Neural crest cell (in vitro differentiated cells): ENCODE measurements around the gene NRDE2. TPM values are rescaled to one million over a fixed set of nuclear protein-coding genes. Genes with fewer than 3 reads are reported as not detected.

Experiments
- DNase-seq: peaks from one replicate; pipeline ENCODE4 v3.0.0; 2021; ENCODE audit warnings: low read depth, mixed read lengths, low spot score
- H3K27ac Mint-ChIP-seq: one replicate; pipeline ENCODE4 v1.8.0; 2021; ENCODE audit warnings: mild to moderate bottlenecking, mixed read lengths; ENCODE audit not compliant: unreplicated experiment
- H3K27me3 Mint-ChIP-seq: 2 replicates; pipeline ENCODE4 v1.8.0; 2021; ENCODE audit warnings: low read depth, mild to moderate bottlenecking, mixed read lengths
- H3K36me3 Mint-ChIP-seq: 2 replicates; pipeline ENCODE4 v1.8.0; 2021; ENCODE audit warnings: low read depth, mild to moderate bottlenecking, mixed read lengths
- H3K4me1 Mint-ChIP-seq: 2 replicates; pipeline ENCODE4 v1.8.0; 2021; ENCODE audit warnings: mixed read lengths
- H3K4me3 Mint-ChIP-seq: one replicate; pipeline ENCODE4 v1.8.0; 2021; ENCODE audit warnings: mild to moderate bottlenecking, mixed read lengths
- H3K9me3 Mint-ChIP-seq: 2 replicates; pipeline ENCODE4 v1.8.0; 2021; ENCODE audit warnings: mixed read lengths
- CTCF ChIP-seq: fragments of 200-600 bp; sonication (generic); conservative IDR thresholded peaks from 2 replicates; pipeline ENCODE4 v1.5.0; 2021; ENCODE audit warnings: antibody characterized with exemption, mild to moderate bottlenecking
- total RNA-seq: library from RNA; stranded (reverse); gene quantifications from 2 replicates; pipeline ENCODE4 v1.2.1, GENCODE V29; 2021

The NRDE2 gene
- total RNA-seq, 1 donor from 2014 or later, result 24.5 TPM

DNA sequence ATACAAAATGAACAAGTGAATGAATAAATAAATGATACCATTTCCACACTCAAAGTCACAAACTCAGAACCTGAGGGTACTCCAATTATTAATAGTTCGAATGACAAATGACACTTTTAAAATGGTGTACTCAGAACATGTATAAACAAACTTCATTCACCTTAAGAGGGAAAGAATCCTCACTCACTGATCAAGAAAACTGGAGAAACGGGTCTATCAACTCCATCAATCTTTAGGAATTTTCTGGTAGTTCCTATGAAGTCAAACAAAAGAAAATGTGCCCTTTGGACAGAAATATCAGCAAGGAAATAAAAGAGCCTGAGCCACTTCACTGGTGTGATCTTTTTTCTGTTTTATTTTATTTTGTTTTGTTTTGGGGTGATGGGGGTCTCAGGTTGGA is 5.2 kb upstream of the NRDE2 start:
- Mint-ChIP-seq H3K4me3 (no peak overlapping the region), H3K27ac (no peak overlapping the region), H3K9me3 (no peaks in the 10 kb centered on the region), H3K27me3 (peaks cover 86% of the 10 kb centered on the region), H3K36me3 (no peaks in the 10 kb centered on the region), H3K4me1 (peaks cover under 1% of the 10 kb centered on the region)
- no peak for TF ChIP-seq CTCF
- no peak for DNase-seq

DNA sequence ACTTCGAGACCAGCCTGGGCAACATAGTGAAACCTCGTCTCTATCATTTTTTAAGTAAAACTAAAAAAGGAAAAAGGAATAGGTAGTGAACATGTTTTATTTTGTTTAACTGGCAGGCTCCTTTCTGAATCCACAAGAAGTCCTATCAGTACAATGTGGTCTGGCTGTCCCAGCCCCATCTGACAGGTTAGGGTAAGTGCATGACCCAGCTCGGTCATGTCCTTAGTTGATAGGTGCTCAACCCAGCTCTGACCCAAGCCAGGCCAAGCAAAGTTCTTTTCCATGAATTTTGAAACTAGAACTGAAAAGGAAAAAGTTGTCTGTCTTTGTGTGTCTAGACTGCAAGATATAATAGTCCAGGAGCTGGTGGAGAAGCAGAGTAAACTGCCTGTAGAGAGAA is 4.7 kb upstream of the NRDE2 start:
- H3K27me3 Mint-ChIP-seq, result peaks cover 81% of the 10 kb centered on the region
- no peak overlapping the region for H3K27ac Mint-ChIP-seq
- no peak for TF ChIP-seq CTCF
- peaks cover 6% of the 10 kb centered on the region for H3K4me1 Mint-ChIP-seq
- no peak overlapping the region for H3K4me3 Mint-ChIP-seq
- DNase-seq, result no peak
- H3K36me3 Mint-ChIP-seq, result peaks cover under 1% of the 10 kb centered on the region
- no peaks in the 10 kb centered on the region for H3K9me3 Mint-ChIP-seq

DNA sequence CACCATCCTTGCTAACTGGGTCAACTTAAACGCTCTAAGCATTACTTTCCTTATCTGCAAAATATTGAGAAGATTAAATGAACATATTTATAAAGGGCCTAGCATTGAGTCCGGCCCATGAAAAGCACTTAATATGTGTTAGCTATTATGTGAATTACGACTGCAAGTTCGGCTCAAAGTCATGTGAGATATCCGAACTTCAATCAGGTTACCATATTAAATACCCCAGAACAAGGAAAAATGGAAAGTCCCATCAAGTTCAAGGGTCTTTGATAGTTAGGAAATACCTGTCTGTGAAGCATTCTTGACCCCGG is 487 bp upstream of the NRDE2 start:
- peaks cover 46% of the 10 kb centered on the region for H3K27me3 Mint-ChIP-seq
- no peak for TF ChIP-seq CTCF
- peak overlapping the region; percentile 99 for H3K27ac Mint-ChIP-seq
- H3K9me3 Mint-ChIP-seq, result no peaks in the 10 kb centered on the region
- no peak for DNase-seq
- H3K4me1 Mint-ChIP-seq, result peaks cover 19% of the 10 kb centered on the region
- H3K4me3 Mint-ChIP-seq, result peak overlapping the region; percentile 94
- peaks cover 3% of the 10 kb centered on the region for H3K36me3 Mint-ChIP-seq

DNA sequence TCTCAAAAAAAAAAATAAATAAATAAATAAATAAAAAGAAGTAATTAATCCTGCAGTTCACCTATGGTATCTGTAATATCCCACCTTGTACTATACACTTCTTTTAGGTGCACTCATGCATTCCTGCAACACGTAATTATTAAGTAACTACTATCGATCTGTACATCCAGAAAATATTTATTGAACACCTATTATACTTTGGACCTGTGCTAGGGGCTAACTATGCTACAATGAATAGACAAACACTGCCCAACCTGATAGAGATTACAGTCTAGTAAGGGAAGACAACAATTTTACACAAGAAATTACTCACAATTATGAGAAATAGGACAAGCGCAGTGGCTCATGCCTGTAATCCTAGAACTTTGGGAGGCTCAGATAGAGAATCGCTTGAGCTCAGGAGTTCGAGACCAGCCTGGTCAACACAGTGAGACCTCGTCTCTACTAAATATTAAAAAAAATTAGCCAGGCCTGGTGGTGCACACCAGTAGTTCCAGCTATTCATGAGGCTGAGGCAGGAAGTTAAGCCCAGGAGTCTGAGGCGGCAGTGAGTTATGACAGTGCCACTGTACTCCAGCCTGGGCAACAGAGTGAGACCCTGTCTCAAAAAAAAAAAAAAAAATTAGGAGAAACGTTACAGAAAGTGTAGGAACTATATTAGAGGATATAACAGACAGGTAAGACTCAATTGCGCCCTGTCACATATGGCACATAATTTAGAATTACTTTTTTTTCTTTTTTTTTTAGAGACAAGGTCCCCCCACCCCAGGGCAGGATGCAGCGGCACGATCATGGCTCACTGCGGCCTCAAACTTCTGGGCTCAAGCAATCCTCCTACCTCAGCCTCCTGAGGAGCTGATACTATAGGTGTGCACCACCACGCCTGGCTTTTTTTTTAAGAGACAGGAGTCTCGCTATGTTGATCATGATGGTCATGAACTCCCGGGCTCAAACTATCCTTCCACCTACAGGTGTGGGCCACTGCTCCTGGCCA is 1.2 kb downstream of the NRDE2 start:
- Mint-ChIP-seq H3K36me3 (peaks cover 3% of the 10 kb centered on the region), H3K9me3 (no peaks in the 10 kb centered on the region), H3K27ac (peak overlapping the region; percentile 99), H3K27me3 (peaks cover 29% of the 10 kb centered on the region), H3K4me3 (peak overlapping the region; percentile 94), H3K4me1 (peaks cover 19% of the 10 kb centered on the region)
- DNase-seq, result no peak
- no peak for TF ChIP-seq CTCF

DNA sequence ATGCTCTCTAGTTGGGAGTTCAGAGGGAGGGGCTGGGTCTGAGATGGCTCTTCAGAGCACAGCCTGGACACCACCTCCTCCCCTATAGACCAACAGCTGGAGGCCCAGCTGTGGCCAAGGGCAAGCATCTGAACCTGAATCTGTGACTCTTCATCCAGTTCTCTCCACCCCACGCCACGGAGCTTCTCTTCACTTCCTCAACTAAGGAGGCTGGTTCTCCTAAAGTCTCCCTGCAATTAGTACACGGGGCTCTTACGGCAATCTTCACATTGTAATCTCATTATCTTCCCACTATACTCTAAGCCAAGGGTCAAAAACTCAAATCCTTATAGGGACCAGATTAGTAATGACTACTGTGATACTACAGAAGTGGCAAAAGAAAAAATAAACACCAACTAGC is 9.8 kb downstream of the NRDE2 start:
- H3K27me3 Mint-ChIP-seq, result no peaks in the 10 kb centered on the region
- TF ChIP-seq CTCF, result no peak
- H3K4me1 Mint-ChIP-seq, result no peaks in the 10 kb centered on the region
- no peak overlapping the region for H3K4me3 Mint-ChIP-seq
- H3K27ac Mint-ChIP-seq, result no peak overlapping the region
- H3K36me3 Mint-ChIP-seq, result peaks cover 7% of the 10 kb centered on the region
- peaks cover 7% of the 10 kb centered on the region for H3K9me3 Mint-ChIP-seq
- DNase-seq, result no peak
